Measurements from ENCODE around the gene TMEM223. TPM values are rescaled to one million over a fixed set of nuclear protein-coding genes. Genes with fewer than 3 reads are reported as not detected.

The TMEM223 gene
- polyA plus RNA-seq, 3 donors: 5.7 to 20.4 (median 19.6) TPM

GRCh38 chr11:62839050-62839945, 47.5 kb upstream of the TMEM223 start, which contains the start of gene WDR74:
TSS of gene WDR74 (minus strand) at chr11:62839590. CDS start at chr11:62839570, 20 bp downstream.
- peaks cover 19 to 27% of the 10 kb centered on the region in 2 donors for H3K36me3 Mint-ChIP-seq
- Histone ChIP-seq H2AFZ (ENCODE audit: insufficient read depth, low read depth, low read length, poor library complexity, severe bottlenecking) (peak within 1 kb of the TSS; percentile 82), H3K79me2 (ENCODE audit: insufficient read depth, low read length) (peaks cover 48% of the 10 kb centered on the region), H3K4me2 (replicated peaks; ENCODE audit: extremely low read depth, low read length, poor library complexity, severe bottlenecking) (peak within 1 kb of the TSS; percentile 97), H3K9ac (ENCODE audit: insufficient read depth, low read length, poor library complexity, severe bottlenecking) (peak within 1 kb of the TSS; percentile 86), H3K9me3 (replicated peaks in 1 of 2; ENCODE audit: control insufficient read depth in 1 of 2, insufficient read depth in 1 of 2, low read length in 2 of 2) (no peaks in the 10 kb centered on the region), H3K36me3 (replicated peaks in 1 of 2; ENCODE audit: control insufficient read depth in 1 of 2, insufficient read depth in 2 of 2, low read length in 2 of 2) (peaks cover 11 to 26% of the 10 kb centered on the region in 2 donors), H3K27ac (ENCODE audit: low read depth in 1 of 2, low read length in 2 of 2) (peak within 1 kb of the TSS; percentile 97 to 99), H3K4me1 (ENCODE audit: control insufficient read depth in 1 of 2, insufficient read depth in 2 of 2, low read length in 2 of 2) (peaks cover 29 to 36% of the 10 kb centered on the region in 2 donors), H3K27me3 (ENCODE audit: control insufficient read depth in 2 of 2, insufficient read depth in 2 of 2, low read length in 2 of 2) (no peaks in the 10 kb centered on the region), H4K20me1 (ENCODE audit: insufficient read depth, low read length) (no peaks in the 10 kb centered on the region), H3K4me3 (replicated peaks in 1 of 3; ENCODE audit: low read depth in 2 of 3, low read length in 3 of 3) (peak within 1 kb of the TSS; percentile 71 to 98 (median 93))
- WGBS (ENCODE audit: insufficient coverage): under 1% methylated on average over 57 of the region's 62 CpGs
- peak; percentile 93 to 96 (median 93) for DNase-seq
- H3K4me1 Mint-ChIP-seq: peaks cover 25% of the 10 kb centered on the region
- no peak for TF ChIP-seq CTCF (IDR thresholded peaks at IDR 0.05)
- H3K27ac Mint-ChIP-seq: peak within 1 kb of the TSS in 1 of 7 donors; percentile 35
- H3K4me3 Mint-ChIP-seq: no peak within 1 kb of the TSS
- peaks cover 0 to 3% (median 0%) of the 10 kb centered on the region in 7 donors for H3K9me3 Mint-ChIP-seq
- H3K27me3 Mint-ChIP-seq (ENCODE audit: low read depth in 3 of 3): no peaks in the 10 kb centered on the region
- intact Hi-C loops (cut with micrococcal nuclease): loop anchor here in 1 of 2 donors (5.0 kb wide), 1 partner anchor 37 kb away; no protein-coding TSS in a partner anchor

- Histone ChIP-seq H3K27ac (ENCODE audit: low read depth in 1 of 2, low read length in 2 of 2) (peak overlapping the region in 1 of 2 donors; percentile 26), H3K4me3 (replicated peaks in 1 of 3; ENCODE audit: low read depth in 2 of 3, low read length in 3 of 3) (no peak overlapping the region), H3K79me2 (ENCODE audit: insufficient read depth, low read length) (peaks cover 83% of the 10 kb centered on the region), H3K36me3 (replicated peaks in 1 of 2; ENCODE audit: control insufficient read depth in 1 of 2, insufficient read depth in 2 of 2, low read length in 2 of 2) (peaks cover 11 to 33% of the 10 kb centered on the region in 2 donors), H4K20me1 (ENCODE audit: insufficient read depth, low read length) (peaks cover 7% of the 10 kb centered on the region), H3K27me3 (ENCODE audit: control insufficient read depth in 2 of 2, insufficient read depth in 2 of 2, low read length in 2 of 2) (no peaks in the 10 kb centered on the region), H3K4me2 (replicated peaks; ENCODE audit: extremely low read depth, low read length, poor library complexity, severe bottlenecking) (no peak overlapping the region), H3K9me3 (replicated peaks in 1 of 2; ENCODE audit: control insufficient read depth in 1 of 2, insufficient read depth in 1 of 2, low read length in 2 of 2) (no peaks in the 10 kb centered on the region), H3K4me1 (ENCODE audit: control insufficient read depth in 1 of 2, insufficient read depth in 2 of 2, low read length in 2 of 2) (peaks cover 27 to 39% of the 10 kb centered on the region in 2 donors), H2AFZ (ENCODE audit: insufficient read depth, low read depth, low read length, poor library complexity, severe bottlenecking) (no peak overlapping the region), H3K9ac (ENCODE audit: insufficient read depth, low read length, poor library complexity, severe bottlenecking) (no peak overlapping the region)
- intact Hi-C loops (cut with micrococcal nuclease): loop anchor here in 1 of 2 donors (5.0 kb wide), 1 partner anchor 33 kb away; no protein-coding TSS in a partner anchor
- no peak for TF ChIP-seq CTCF (IDR thresholded peaks at IDR 0.05)
- WGBS (ENCODE audit: insufficient coverage): 100% methylated on average over 6 of the region's 8 CpGs
- H3K36me3 Mint-ChIP-seq: peaks cover 29 to 32% of the 10 kb centered on the region in 2 donors
- peaks cover 0 to 3% (median 0%) of the 10 kb centered on the region in 7 donors for H3K9me3 Mint-ChIP-seq
- H3K4me3 Mint-ChIP-seq: no peak overlapping the region
- H3K27ac Mint-ChIP-seq: peak overlapping the region in 5 of 7 donors; percentile 6 to 73 (median 59)
- H3K27me3 Mint-ChIP-seq (ENCODE audit: low read depth in 3 of 3): no peaks in the 10 kb centered on the region
- H3K4me1 Mint-ChIP-seq: peaks cover 37% of the 10 kb centered on the region
- peak in 1 of 3 donors; percentile 41 for DNase-seq
These were observed 43.5 kb upstream of the TMEM223 start for GRCh38 chr11:62835336-62835735.

Data from CD14-positive monocyte (primary cell).